Measurements from ENCODE around the gene PRR5L. TPM values are rescaled to one million over a fixed set of nuclear protein-coding genes. Genes with fewer than 3 reads are reported as not detected.

The PRR5L gene
- total and polyA plus RNA-seq, 2 donors (not counting 1 experiment from before 2014, with no cell fraction given) = 4.0 to 5.9 TPM

DNA sequence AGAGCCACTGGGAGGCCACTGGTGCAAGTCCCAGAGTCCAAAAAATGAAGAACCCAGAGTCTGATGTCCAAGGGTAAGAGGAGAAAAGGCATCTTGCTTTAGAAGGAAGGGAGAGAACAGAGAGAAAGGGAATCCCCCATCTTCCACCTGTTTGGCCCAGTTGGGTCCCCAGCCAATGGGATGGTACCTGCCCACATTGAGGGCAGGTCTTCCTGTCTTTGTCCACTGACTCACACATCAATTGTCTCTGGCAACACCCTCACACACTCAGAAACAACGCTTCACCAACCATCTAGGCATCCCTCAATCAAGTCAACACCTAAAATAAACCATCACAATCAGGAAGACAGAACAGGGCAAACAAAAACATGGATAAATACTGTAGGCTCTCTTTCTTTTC, 13.2 kb upstream of the PRR5L start:
- H3K4me2 ChIP-seq (replicated peaks; ENCODE audit: low read depth, low read length, poor library complexity, severe bottlenecking) = no peak overlapping the region
- CTCF ChIA-PET = interaction anchor here (1.4 kb wide), 1 partner anchor 9 kb away, joined by 5 read pairs; no protein-coding TSS in a partner anchor
- Mint-ChIP-seq H3K27ac (no peak overlapping the region), H3K4me3 (no peak overlapping the region), H3K4me1 (peaks cover 17% of the 10 kb centered on the region), H3K9me3 (ENCODE audit: insufficient read depth) (peaks cover 6% of the 10 kb centered on the region), H3K27me3 (no peaks in the 10 kb centered on the region)
- no peak for DNase-seq
- peaks cover 35% of the 10 kb centered on the region for H4K20me1 ChIP-seq (ENCODE audit: control insufficient read depth, insufficient read depth, low read length, poor library complexity, severe bottlenecking)
- H3K27me3 ChIP-seq (replicated peaks in 1 of 4; ENCODE audit: control extremely low read depth in 1 of 4, control insufficient read depth in 3 of 4, insufficient read depth in 4 of 4, low read length in 3 of 4) = no peaks in the 10 kb centered on the region
- no peak overlapping the region for H3K9ac ChIP-seq (ENCODE audit: low read length)
- H3K79me2 ChIP-seq (ENCODE audit: control insufficient read depth, insufficient read depth, low read length) = peaks cover 68% of the 10 kb centered on the region
- TF ChIP-seq, protein P1, sequence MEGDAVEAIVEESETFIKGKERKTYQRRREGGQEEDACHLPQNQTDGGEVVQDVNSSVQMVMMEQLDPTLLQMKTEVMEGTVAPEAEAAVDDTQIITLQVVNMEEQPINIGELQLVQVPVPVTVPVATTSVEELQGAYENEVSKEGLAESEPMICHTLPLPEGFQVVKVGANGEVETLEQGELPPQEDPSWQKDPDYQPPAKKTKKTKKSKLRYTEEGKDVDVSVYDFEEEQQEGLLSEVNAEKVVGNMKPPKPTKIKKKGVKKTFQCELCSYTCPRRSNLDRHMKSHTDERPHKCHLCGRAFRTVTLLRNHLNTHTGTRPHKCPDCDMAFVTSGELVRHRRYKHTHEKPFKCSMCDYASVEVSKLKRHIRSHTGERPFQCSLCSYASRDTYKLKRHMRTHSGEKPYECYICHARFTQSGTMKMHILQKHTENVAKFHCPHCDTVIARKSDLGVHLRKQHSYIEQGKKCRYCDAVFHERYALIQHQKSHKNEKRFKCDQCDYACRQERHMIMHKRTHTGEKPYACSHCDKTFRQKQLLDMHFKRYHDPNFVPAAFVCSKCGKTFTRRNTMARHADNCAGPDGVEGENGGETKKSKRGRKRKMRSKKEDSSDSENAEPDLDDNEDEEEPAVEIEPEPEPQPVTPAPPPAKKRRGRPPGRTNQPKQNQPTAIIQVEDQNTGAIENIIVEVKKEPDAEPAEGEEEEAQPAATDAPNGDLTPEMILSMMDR (IDR thresholded peaks at IDR 0.05) = no peak
- TF ChIP-seq EZH2 (IDR thresholded peaks at IDR 0.05; ENCODE audit: borderline replicate concordance, insufficient read depth, low read depth, low read length, poor library complexity, severe bottlenecking) = no peak
- peaks cover 0 to 21% of the 10 kb centered on the region in 2 experiments for H3K36me3 ChIP-seq (replicated peaks in 1 of 2; ENCODE audit: control extremely low read depth in 1 of 2, control insufficient read depth in 1 of 2, extremely low read depth in 1 of 2, insufficient read depth in 2 of 2, low read length in 1 of 2)
- no peak overlapping the region for H3K4me3 ChIP-seq (ENCODE audit: control extremely low read depth in 1 of 5, extremely low read depth in 1 of 5, insufficient read depth in 1 of 5, low read depth in 2 of 5, low read length in 4 of 5)
- H2AFZ ChIP-seq (ENCODE audit: insufficient read depth, low read depth, low read length, poor library complexity, severe bottlenecking) = no peak overlapping the region
- WGBS (ENCODE audit: insufficient coverage) = 100% methylated on average over 1 of the region's 1 CpG
- H3K27ac ChIP-seq (ENCODE audit: low read length in 2 of 2) = no peak overlapping the region
- H3K4me1 ChIP-seq (ENCODE audit: control insufficient read depth in 2 of 2, insufficient read depth in 2 of 2, low read length in 2 of 2) = no peaks in the 10 kb centered on the region
- H3K9me3 ChIP-seq (ENCODE audit: control extremely low read depth in 1 of 3, control insufficient read depth in 2 of 3, insufficient read depth in 1 of 3, low read length in 2 of 3) = peaks cover 0 to 7% (median 6%) of the 10 kb centered on the region in 3 donors
- POLR2A ChIA-PET = no interaction called here
- ATAC-seq (ENCODE audit: low read depth) = no peak
- intact Hi-C loops (cut with micrococcal nuclease) = no loop called here

DNA sequence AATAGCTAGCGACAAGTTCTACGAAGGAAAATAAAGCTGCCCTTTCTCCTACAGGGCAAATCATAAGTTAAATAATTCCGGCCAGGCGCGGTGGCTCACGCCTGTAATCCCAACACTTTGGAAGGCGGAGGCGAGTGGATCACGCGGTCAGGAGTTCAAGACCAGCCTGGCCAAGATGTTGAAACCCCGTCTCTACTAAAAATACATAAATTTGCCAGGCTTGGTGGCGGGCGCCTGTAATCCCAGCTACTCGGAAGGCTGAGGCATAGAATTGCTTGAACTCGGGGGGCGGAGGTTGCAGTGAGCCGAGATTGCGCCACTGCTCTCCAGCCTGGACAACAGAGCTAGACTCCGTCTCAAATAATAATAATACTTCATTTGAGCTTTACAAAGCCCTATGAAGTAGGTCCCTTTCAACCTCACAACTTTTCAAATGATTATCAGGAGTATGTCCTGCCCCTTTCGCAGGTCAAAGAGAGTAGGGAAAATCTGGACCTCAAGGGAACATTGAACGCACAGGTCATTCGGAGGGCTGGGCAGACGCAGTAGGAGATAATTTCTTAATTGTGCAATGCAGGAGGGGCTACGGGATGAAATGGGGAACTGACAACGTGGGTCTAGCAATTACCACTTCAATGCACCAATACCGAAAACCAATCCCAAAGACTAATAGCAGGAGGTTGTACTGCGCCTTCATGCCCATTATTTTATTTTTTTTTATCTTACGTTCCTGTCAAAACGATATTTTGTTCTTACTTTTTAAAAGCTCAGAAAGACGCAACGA, 7.5 kb upstream of the PRR5L start:
- DNase-seq (no peak), ATAC-seq (ENCODE audit: low read depth) (peak; percentile 19)
- H3K4me3 ChIP-seq (ENCODE audit: control extremely low read depth in 1 of 5, extremely low read depth in 1 of 5, insufficient read depth in 1 of 5, low read depth in 2 of 5, low read length in 4 of 5) = peak overlapping the region; percentile 66 to 98 (median 89)
- H3K4me3 Mint-ChIP-seq = peak overlapping the region; percentile 97
- POLR2A ChIA-PET = interaction anchor here (0.7 to 2.2 kb wide), 2 partner anchors 17 to 221 kb away, joined by 3 to 9 read pairs; partner anchors contain the start of gene TRAF6
- CTCF ChIA-PET = interaction anchor here (1.0 to 9.0 kb wide), 5 partner anchors 124 to 467 kb away, joined by 3 to 167 read pairs (median 6); no protein-coding TSS in a partner anchor
- peak overlapping the region; percentile 75 for H3K4me2 ChIP-seq (replicated peaks; ENCODE audit: low read depth, low read length, poor library complexity, severe bottlenecking)
- peaks cover 2% of the 10 kb centered on the region for H4K20me1 ChIP-seq (ENCODE audit: control insufficient read depth, insufficient read depth, low read length, poor library complexity, severe bottlenecking)
- peaks cover 49% of the 10 kb centered on the region for H3K79me2 ChIP-seq (ENCODE audit: control insufficient read depth, insufficient read depth, low read length)
- H3K9me3 Mint-ChIP-seq (ENCODE audit: insufficient read depth) = no peaks in the 10 kb centered on the region
- TF ChIP-seq, protein P1 (IDR thresholded peaks at IDR 0.05) = no peak
- no peak for TF ChIP-seq EZH2 (IDR thresholded peaks at IDR 0.05; ENCODE audit: borderline replicate concordance, insufficient read depth, low read depth, low read length, poor library complexity, severe bottlenecking)
- peak overlapping the region; percentile 76 for H3K9ac ChIP-seq (ENCODE audit: low read length)
- H3K27ac ChIP-seq (ENCODE audit: low read length in 2 of 2) = peak overlapping the region; percentile 35 to 40
- peaks cover 30% of the 10 kb centered on the region for H3K4me1 Mint-ChIP-seq
- 52% methylated on average over 24 of the region's 31 CpGs for WGBS (ENCODE audit: insufficient coverage)
- H2AFZ ChIP-seq (ENCODE audit: insufficient read depth, low read depth, low read length, poor library complexity, severe bottlenecking) = peak overlapping the region; percentile 96
- peak overlapping the region; percentile 90 for H3K27ac Mint-ChIP-seq
- H3K36me3 ChIP-seq (replicated peaks in 1 of 2; ENCODE audit: control extremely low read depth in 1 of 2, control insufficient read depth in 1 of 2, extremely low read depth in 1 of 2, insufficient read depth in 2 of 2, low read length in 1 of 2) = no peaks in the 10 kb centered on the region
- no peaks in the 10 kb centered on the region for H3K27me3 Mint-ChIP-seq
- intact Hi-C loops (cut with micrococcal nuclease) = loop anchor here (1.0 kb wide), 1 partner anchor 626 kb away; the partner anchor contains the start of gene TRIM44
- H3K4me1 ChIP-seq (ENCODE audit: control insufficient read depth in 2 of 2, insufficient read depth in 2 of 2, low read length in 2 of 2) = peaks cover 12 to 16% of the 10 kb centered on the region in 2 donors
- H3K27me3 ChIP-seq (replicated peaks in 1 of 4; ENCODE audit: control extremely low read depth in 1 of 4, control insufficient read depth in 3 of 4, insufficient read depth in 4 of 4, low read length in 3 of 4) = no peaks in the 10 kb centered on the region
- no peaks in the 10 kb centered on the region for H3K9me3 ChIP-seq (ENCODE audit: control extremely low read depth in 1 of 3, control insufficient read depth in 2 of 3, insufficient read depth in 1 of 3, low read length in 2 of 3)
